Measurements from ENCODE around the gene VPS11. TPM values are rescaled to one million over a fixed set of nuclear protein-coding genes. Genes with fewer than 3 reads are reported as not detected.
"Not testable (repeated sequence)": the region's sequence is repeated elsewhere in the genome, so short reads cannot be mapped to it uniquely, and the experiment has no call there.

The VPS11 gene
- total RNA-seq, 1 donor from 2014 or later: 21.4 TPM

- Histone ChIP-seq H3K36me3 (ENCODE audit: control insufficient read depth in 3 of 3, insufficient read depth in 3 of 3, low read length in 3 of 3) (peaks cover 16 to 25% (median 21%) of the 10 kb centered on the region in 3 donors), H3K4me1 (ENCODE audit: control insufficient read depth in 3 of 3, insufficient read depth in 3 of 3, low read length in 3 of 3) (peaks cover 28 to 46% (median 33%) of the 10 kb centered on the region in 3 donors), H3K27ac (ENCODE audit: low read depth, low read length) (no peak overlapping the region), H3K4me3 (ENCODE audit: low read length in 3 of 3) (no peak overlapping the region), H3K9me3 (ENCODE audit: control insufficient read depth in 3 of 3, low read length in 3 of 3) (no peaks in the 10 kb centered on the region), H3K9ac (ENCODE audit: low read depth in 1 of 3, low read length in 3 of 3) (no peak overlapping the region), H3K27me3 (ENCODE audit: control insufficient read depth in 3 of 3, insufficient read depth in 3 of 3, low read length in 3 of 3) (no peaks in the 10 kb centered on the region)
These were observed 32.1 kb downstream of the VPS11 start for GRCh38 chr11:119099711-119100110.

DNA sequence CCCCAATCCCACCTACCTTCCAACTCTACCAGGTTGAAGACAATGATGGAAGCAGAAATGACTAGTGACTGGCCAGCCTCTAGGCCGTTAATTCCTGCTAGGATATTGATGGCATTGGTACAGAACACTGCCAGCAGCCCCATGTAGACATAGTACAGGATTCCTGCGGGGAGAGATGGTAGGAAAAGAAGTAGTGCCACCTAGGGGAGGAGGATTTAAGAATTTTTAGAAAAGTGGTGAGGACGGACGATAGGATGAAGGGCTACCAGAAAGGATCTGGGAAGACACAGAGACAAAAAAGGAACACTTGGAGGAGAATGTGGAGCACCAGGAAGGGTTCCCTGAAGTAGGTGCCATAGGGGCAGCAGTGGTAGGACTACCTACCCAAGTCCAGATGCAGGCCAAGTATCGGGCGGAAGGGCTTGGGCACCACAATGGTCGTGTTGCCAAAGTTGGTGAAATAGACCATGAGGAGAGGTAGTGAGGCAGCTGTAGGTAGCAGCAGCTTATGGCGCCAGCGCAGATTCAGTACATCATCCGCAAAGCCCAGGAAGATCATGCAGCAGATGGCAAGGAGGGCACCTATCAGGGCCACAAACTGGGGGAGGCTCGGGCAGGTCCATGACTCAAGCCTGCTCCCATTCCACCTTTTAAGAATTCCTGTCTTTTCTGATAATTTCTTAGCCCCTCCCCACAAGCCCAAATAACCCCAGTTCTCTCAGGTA, 32.8 kb downstream of the VPS11 start:
- no peak overlapping the region for H3K27ac ChIP-seq (ENCODE audit: low read depth, low read length)
- H3K36me3 ChIP-seq (ENCODE audit: control insufficient read depth in 3 of 3, insufficient read depth in 3 of 3, low read length in 3 of 3): peaks cover 16 to 25% (median 21%) of the 10 kb centered on the region in 3 donors
- no peaks in the 10 kb centered on the region for H3K27me3 ChIP-seq (ENCODE audit: control insufficient read depth in 3 of 3, insufficient read depth in 3 of 3, low read length in 3 of 3)
- H3K9ac ChIP-seq (ENCODE audit: low read depth in 1 of 3, low read length in 3 of 3): peak overlapping the region; percentile 2 to 94 (median 93)
- peak overlapping the region; percentile 88 to 90 (median 90) for H3K4me3 ChIP-seq (ENCODE audit: low read length in 3 of 3)
- no peaks in the 10 kb centered on the region for H3K9me3 ChIP-seq (ENCODE audit: control insufficient read depth in 3 of 3, low read length in 3 of 3)
- H3K4me1 ChIP-seq (ENCODE audit: control insufficient read depth in 3 of 3, insufficient read depth in 3 of 3, low read length in 3 of 3): peaks cover 28 to 42% (median 30%) of the 10 kb centered on the region in 3 donors

DNA sequence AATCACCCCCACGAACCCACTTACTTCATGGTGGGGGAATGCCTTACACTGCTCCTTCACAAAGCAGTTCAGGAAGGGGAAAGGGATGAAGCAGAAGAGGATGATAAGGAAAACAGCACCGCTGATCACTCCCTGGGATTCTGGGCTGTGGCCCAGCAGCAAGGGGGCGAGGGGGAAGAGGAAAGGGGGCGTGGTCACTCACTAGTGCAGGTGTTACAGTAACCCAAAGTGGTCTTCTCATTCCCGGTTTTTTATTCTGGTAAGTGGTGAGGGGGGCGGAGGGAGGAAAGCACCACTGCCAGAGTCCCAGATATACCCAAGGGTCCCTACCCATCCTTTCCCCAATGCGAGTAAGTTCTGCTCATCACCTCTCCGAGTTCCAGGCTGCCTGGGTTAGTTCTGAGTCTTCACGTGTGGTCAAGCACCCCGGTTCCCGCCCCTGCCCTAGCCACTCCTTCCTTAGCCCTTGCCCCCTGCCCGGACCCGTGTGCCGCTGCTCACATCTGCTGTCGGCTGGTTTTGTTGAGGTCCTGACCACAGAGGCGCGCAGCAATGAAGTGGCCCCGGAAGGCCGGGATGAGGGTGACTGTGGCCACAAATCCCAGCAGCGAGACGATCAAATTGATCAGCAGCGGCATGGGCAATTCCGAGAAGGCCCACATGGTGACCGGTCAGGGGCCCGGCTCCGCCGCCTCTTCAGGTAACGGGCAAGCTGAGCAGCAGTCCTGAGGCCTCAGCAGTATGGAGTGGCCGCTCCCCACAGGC, 33.6 kb downstream of the VPS11 start:
- Histone ChIP-seq H3K4me3 (ENCODE audit: low read length in 3 of 3) (peak overlapping the region; percentile 88 to 90 (median 90)), H3K9ac (ENCODE audit: low read depth in 1 of 3, low read length in 3 of 3) (peak overlapping the region; percentile 92 to 94 (median 93)), H3K9me3 (ENCODE audit: control insufficient read depth in 3 of 3, low read length in 3 of 3) (no peaks in the 10 kb centered on the region), H3K27ac (ENCODE audit: low read depth, low read length) (peak overlapping the region; percentile 93), H3K36me3 (ENCODE audit: control insufficient read depth in 3 of 3, insufficient read depth in 3 of 3, low read length in 3 of 3) (peaks cover 16 to 25% (median 21%) of the 10 kb centered on the region in 3 donors), H3K4me1 (ENCODE audit: control insufficient read depth in 3 of 3, insufficient read depth in 3 of 3, low read length in 3 of 3) (peaks cover 24 to 38% (median 28%) of the 10 kb centered on the region in 3 donors), H3K27me3 (ENCODE audit: control insufficient read depth in 3 of 3, insufficient read depth in 3 of 3, low read length in 3 of 3) (no peaks in the 10 kb centered on the region)

DNA sequence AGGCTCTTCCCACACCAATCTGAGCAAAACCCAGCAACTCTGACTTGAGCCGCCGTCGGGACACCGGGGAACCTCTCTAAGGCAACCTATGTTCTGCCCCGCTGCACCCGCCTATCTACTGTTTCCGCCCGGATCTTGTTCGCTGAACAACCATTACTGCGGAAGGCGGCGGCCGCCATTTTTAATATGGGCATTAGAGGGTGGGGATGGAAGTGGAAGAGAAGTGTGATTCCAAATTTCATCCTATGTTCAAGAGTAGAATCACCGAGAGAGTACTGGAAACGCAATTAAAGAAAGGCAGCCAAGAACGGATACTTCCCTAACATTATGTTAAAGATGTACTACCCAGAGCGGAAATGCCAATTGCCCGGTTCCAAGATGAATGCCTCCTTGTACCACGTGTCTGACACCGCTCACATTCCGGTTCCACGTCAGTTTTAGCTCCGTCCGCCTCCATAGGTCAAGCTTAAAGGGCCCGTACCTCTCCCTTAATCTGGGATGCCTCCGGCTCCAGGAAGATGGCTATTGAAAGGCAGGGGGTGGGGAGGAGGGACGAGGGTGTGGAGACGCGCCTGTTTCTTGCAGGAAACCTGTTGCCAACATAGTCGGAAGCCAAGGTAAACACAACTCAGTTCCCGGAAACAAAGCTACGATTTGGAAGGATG, 34.3 kb downstream of the VPS11 start, which contains the start of gene DPAGT1:
Gene DPAGT1, minus strand, starts transcription at position 95 of the 665 bp plus-strand sequence. CDS start 198 bp downstream, outside the sequence.
- H3K27ac ChIP-seq (ENCODE audit: low read depth, low read length): peak within 1 kb of the TSS; percentile 93
- H3K9ac ChIP-seq (ENCODE audit: low read depth in 1 of 3, low read length in 3 of 3): peak within 1 kb of the TSS; percentile 92 to 94 (median 93)
- peaks cover 31 to 45% (median 35%) of the 10 kb centered on the region in 3 donors for H3K4me1 ChIP-seq (ENCODE audit: control insufficient read depth in 3 of 3, insufficient read depth in 3 of 3, low read length in 3 of 3)
- H3K27me3 ChIP-seq (ENCODE audit: control insufficient read depth in 3 of 3, insufficient read depth in 3 of 3, low read length in 3 of 3): no peaks in the 10 kb centered on the region
- H3K36me3 ChIP-seq (ENCODE audit: control insufficient read depth in 3 of 3, insufficient read depth in 3 of 3, low read length in 3 of 3): peaks cover 14 to 19% (median 15%) of the 10 kb centered on the region in 3 donors
- peak within 1 kb of the TSS; percentile 88 to 90 (median 90) for H3K4me3 ChIP-seq (ENCODE audit: low read length in 3 of 3)
- H3K9me3 ChIP-seq (ENCODE audit: control insufficient read depth in 3 of 3, low read length in 3 of 3): no peaks in the 10 kb centered on the region

DNA sequence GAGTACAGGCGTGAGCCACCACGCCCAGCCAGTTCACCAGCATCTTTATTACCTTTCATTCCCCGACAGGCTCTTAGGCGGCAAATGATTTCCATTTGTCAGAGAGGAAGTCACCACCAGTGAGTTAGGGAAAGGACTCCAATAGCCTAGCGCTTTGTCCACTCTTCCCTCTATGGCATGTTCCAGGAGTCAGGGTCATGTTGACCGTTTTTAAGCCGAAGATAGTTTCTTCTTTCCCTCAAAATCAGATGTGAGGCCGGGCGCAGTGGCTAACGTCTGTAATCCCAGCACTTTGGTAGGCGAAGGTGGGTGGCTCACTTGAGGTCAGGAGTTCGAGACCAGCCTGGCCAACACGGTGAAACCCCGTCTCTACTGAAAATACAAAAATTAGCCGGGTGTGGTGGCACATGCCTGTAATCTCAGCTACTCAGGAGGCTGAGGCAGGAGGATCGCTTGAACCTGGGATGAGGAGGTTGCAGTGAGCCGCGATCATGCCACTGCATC, 35.6 kb downstream of the VPS11 start:
- peaks cover 36 to 53% (median 40%) of the 10 kb centered on the region in 3 donors for H3K4me1 ChIP-seq (ENCODE audit: control insufficient read depth in 3 of 3, insufficient read depth in 3 of 3, low read length in 3 of 3)
- not testable (repeated sequence) for H3K9me3 ChIP-seq (ENCODE audit: control insufficient read depth in 3 of 3, low read length in 3 of 3); H3K36me3 ChIP-seq (ENCODE audit: control insufficient read depth in 3 of 3, insufficient read depth in 3 of 3, low read length in 3 of 3); H3K27me3 ChIP-seq (ENCODE audit: control insufficient read depth in 3 of 3, insufficient read depth in 3 of 3, low read length in 3 of 3)
- H3K9ac ChIP-seq (ENCODE audit: low read depth in 1 of 3, low read length in 3 of 3): peak overlapping the region in 2 of 3 donors; percentile 54 to 93
- peak overlapping the region; percentile 39 to 90 (median 88) for H3K4me3 ChIP-seq (ENCODE audit: low read length in 3 of 3)
- peak overlapping the region; percentile 93 for H3K27ac ChIP-seq (ENCODE audit: low read depth, low read length)

DNA sequence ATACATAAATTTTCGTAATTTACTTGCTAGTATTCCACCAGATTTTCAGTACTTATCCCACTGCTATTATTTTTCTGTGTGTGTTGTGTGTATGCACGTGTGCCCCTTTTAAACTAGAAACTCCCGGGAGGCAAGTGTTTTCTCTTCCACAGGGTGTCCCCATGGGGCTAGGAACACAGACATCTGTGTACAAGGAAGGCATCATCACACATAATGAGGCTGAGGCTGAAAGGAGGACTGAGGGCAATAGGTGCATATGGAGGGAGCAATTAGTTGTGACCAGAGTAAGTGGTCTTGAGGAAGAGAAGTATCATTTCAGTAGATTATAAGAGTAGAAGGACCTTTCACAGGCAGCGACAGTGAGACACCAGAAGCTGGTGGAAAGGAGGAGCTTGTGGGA, 36.2 kb downstream of the VPS11 start:
- peaks cover 42 to 58% (median 46%) of the 10 kb centered on the region in 3 donors for H3K4me1 ChIP-seq (ENCODE audit: control insufficient read depth in 3 of 3, insufficient read depth in 3 of 3, low read length in 3 of 3)

GRCh38 chr11:119106564-119107537, 39.2 kb downstream of the VPS11 start, which contains the start of gene C2CD2L:
C2CD2L (plus strand) TSS chr11:119107344; CDS start chr11:119107742, 398 bp downstream.
- Histone ChIP-seq H3K9me3 (ENCODE audit: control insufficient read depth in 3 of 3, low read length in 3 of 3) (no peaks in the 10 kb centered on the region), H3K27ac (ENCODE audit: low read depth, low read length) (peak within 1 kb of the TSS; percentile 57), H3K36me3 (ENCODE audit: control insufficient read depth in 3 of 3, insufficient read depth in 3 of 3, low read length in 3 of 3) (peaks cover 12 to 18% (median 16%) of the 10 kb centered on the region in 3 donors), H3K9ac (ENCODE audit: low read depth in 1 of 3, low read length in 3 of 3) (peak within 1 kb of the TSS; percentile 69 to 86 (median 73)), H3K4me1 (ENCODE audit: control insufficient read depth in 3 of 3, insufficient read depth in 3 of 3, low read length in 3 of 3) (peaks cover 31 to 47% (median 35%) of the 10 kb centered on the region in 3 donors), H3K27me3 (ENCODE audit: control insufficient read depth in 3 of 3, insufficient read depth in 3 of 3, low read length in 3 of 3) (no peaks in the 10 kb centered on the region), H3K4me3 (ENCODE audit: low read length in 3 of 3) (peak within 1 kb of the TSS; percentile 65 to 85 (median 77))

More for the DNA sequence above, 36.2 kb downstream of the VPS11 start:
- Histone ChIP-seq H3K27ac (ENCODE audit: low read depth, low read length) (no peak overlapping the region), H3K4me3 (ENCODE audit: low read length in 3 of 3) (no peak overlapping the region), H3K9ac (ENCODE audit: low read depth in 1 of 3, low read length in 3 of 3) (no peak overlapping the region), H3K27me3 (ENCODE audit: control insufficient read depth in 3 of 3, insufficient read depth in 3 of 3, low read length in 3 of 3) (no peaks in the 10 kb centered on the region), H3K9me3 (ENCODE audit: control insufficient read depth in 3 of 3, low read length in 3 of 3) (no peaks in the 10 kb centered on the region), H3K36me3 (ENCODE audit: control insufficient read depth in 3 of 3, insufficient read depth in 3 of 3, low read length in 3 of 3) (peaks cover 0 to 2% (median 0%) of the 10 kb centered on the region in 3 donors)

DNA sequence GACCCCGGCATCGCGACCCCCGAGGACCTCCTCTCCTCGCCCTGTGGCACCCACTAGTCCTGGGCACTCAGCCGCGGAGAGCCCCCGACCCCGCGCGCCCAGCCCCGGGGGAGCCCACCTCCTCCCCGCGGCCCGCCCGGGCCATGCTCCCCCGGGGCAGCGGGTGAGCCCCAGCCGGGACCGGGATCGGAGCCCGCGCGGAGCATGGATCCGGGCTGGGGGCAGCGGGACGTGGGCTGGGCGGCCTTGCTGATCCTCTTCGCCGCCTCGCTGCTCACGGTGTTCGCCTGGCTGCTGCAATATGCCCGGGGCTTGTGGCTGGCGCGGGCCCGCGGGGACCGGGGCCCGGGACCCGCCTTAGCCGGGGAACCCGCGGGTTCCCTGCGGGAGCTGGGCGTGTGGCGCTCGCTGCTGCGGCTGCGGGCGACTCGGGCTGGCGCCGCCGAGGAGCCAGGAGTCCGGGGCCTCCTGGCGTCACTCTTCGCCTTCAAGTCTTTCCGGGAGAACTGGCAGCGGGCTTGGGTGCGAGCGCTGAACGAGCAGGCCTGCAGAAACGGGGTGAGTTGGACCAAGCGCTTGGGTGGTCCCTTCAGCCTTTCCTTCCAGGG, 40.0 kb downstream of the VPS11 start:
- peak overlapping the region; percentile 65 to 85 (median 77) for H3K4me3 ChIP-seq (ENCODE audit: low read length in 3 of 3)
- no peaks in the 10 kb centered on the region for H3K27me3 ChIP-seq (ENCODE audit: control insufficient read depth in 3 of 3, insufficient read depth in 3 of 3, low read length in 3 of 3)
- peak overlapping the region; percentile 69 to 86 (median 71) for H3K9ac ChIP-seq (ENCODE audit: low read depth in 1 of 3, low read length in 3 of 3)
- H3K4me1 ChIP-seq (ENCODE audit: control insufficient read depth in 3 of 3, insufficient read depth in 3 of 3, low read length in 3 of 3): peaks cover 27 to 42% (median 30%) of the 10 kb centered on the region in 3 donors
- H3K9me3 ChIP-seq (ENCODE audit: control insufficient read depth in 3 of 3, low read length in 3 of 3): no peaks in the 10 kb centered on the region
- peak overlapping the region; percentile 57 for H3K27ac ChIP-seq (ENCODE audit: low read depth, low read length)
- H3K36me3 ChIP-seq (ENCODE audit: control insufficient read depth in 3 of 3, insufficient read depth in 3 of 3, low read length in 3 of 3): peaks cover 20 to 25% (median 20%) of the 10 kb centered on the region in 3 donors

Measured in skeletal muscle tissue (tissue), 4 donors.